Measurements from ENCODE around the gene ARHGAP15. TPM values are rescaled to one million over a fixed set of nuclear protein-coding genes. Genes with fewer than 3 reads are reported as not detected.

ARHGAP15 gene
- total and polyA plus RNA-seq, 4 donors = 3.8 to 17.9 (median 13.2) TPM

GRCh38 chr2:143251681-143252080 is 122.5 kb downstream of the ARHGAP15 start:
- 88% methylated on average over 2 of the region's 2 CpGs for WGBS
- H3K9ac ChIP-seq (ENCODE audit: low read depth in 1 of 2, low read length in 2 of 2) = no peak overlapping the region
- no peak overlapping the region for H3K27ac ChIP-seq (ENCODE audit: low read depth in 1 of 2, low read length in 2 of 2)
- no peaks in the 10 kb centered on the region for H3K36me3 ChIP-seq (ENCODE audit: control insufficient read depth in 4 of 4, insufficient read depth in 3 of 4, low read depth in 1 of 4, low read length in 3 of 4)
- no peaks in the 10 kb centered on the region for H3K4me1 ChIP-seq (ENCODE audit: control insufficient read depth in 4 of 4, insufficient read depth in 4 of 4, low read length in 3 of 4)
- H3K4me3 ChIP-seq (ENCODE audit: low read depth in 1 of 3, low read length in 3 of 3) = no peak overlapping the region
- DNase-seq (ENCODE audit: low spot score) = no peak
- no peak for TF ChIP-seq HNF4G (IDR thresholded peaks at IDR 0.05)
- no peaks in the 10 kb centered on the region for H3K9me3 ChIP-seq (ENCODE audit: control insufficient read depth in 4 of 4, low read length in 3 of 4)
- no peaks in the 10 kb centered on the region for H3K27me3 ChIP-seq (ENCODE audit: control insufficient read depth in 4 of 4, insufficient read depth in 4 of 4, low read length in 3 of 4)

DNA sequence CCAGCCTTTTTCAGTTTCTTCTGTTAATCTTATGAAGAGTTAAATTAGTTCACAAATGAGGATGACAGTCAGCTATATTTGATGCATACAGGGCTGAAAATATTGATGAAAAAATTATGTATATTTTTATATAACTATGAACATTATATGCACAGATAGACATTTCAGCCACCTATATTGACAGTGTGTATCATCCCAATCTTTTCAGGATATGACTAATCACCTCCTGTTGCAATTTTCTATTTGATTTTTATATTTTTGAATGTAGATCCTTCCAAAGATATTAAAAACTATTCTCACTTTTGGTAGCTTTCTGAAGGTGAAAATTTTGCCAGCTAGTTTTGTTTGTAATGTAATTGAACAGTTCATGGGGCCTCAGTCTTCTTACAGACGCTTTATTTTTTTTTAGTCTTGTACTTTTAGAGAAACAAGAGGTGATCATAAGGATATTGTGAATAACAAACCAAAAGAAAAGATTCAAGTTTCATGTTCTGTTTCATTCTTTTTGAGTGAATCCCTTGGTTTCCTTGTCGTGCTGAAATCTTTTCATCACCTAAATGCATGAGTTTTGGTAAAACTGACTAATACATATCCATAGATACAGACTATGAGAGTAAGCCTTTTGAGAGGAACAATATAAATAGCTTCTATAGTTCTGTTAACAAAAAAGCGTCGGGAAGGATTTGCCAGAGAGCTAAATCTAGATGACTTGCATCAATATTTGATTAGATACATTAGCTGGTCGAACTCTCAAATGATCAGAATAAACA is 123.1 kb downstream of the ARHGAP15 start:
- Histone ChIP-seq H3K4me1 (ENCODE audit: control insufficient read depth in 4 of 4, insufficient read depth in 4 of 4, low read length in 3 of 4) (no peaks in the 10 kb centered on the region), H3K27me3 (ENCODE audit: control insufficient read depth in 4 of 4, insufficient read depth in 4 of 4, low read length in 3 of 4) (no peaks in the 10 kb centered on the region), H3K9ac (ENCODE audit: low read depth in 1 of 2, low read length in 2 of 2) (no peak overlapping the region), H3K4me3 (ENCODE audit: low read depth in 1 of 3, low read length in 3 of 3) (no peak overlapping the region), H3K9me3 (ENCODE audit: control insufficient read depth in 4 of 4, low read length in 3 of 4) (no peaks in the 10 kb centered on the region), H3K27ac (ENCODE audit: low read depth in 1 of 2, low read length in 2 of 2) (no peak overlapping the region), H3K36me3 (ENCODE audit: control insufficient read depth in 4 of 4, insufficient read depth in 3 of 4, low read depth in 1 of 4, low read length in 3 of 4) (no peaks in the 10 kb centered on the region)
- TF ChIP-seq FOXA1 (IDR thresholded peaks at IDR 0.05) (no peak), NR2F2 (IDR thresholded peaks at IDR 0.05) (no peak), SP1 (IDR thresholded peaks at IDR 0.05) (no peak), ATF3 (IDR thresholded peaks at IDR 0.05) (no peak), RXRA (IDR thresholded peaks at IDR 0.05) (no peak), HNF4G (IDR thresholded peaks at IDR 0.05) (no peak), JUND (IDR thresholded peaks at IDR 0.05) (no peak), FOXA2 (IDR thresholded peaks at IDR 0.05) (no peak), HNF4A (conservative IDR thresholded peaks at IDR 0.05) (no peak), RAD21 (IDR thresholded peaks at IDR 0.05) (no peak), EGR1 (IDR thresholded peaks at IDR 0.05; ENCODE audit: low read depth in 2 of 2) (no peak), YY1 (IDR thresholded peaks at IDR 0.05) (no peak), TAF1 (conservative IDR thresholded peaks at IDR 0.05) (no peak), GABPA (IDR thresholded peaks at IDR 0.05 in 1 of 2, conservative IDR thresholded peaks at IDR 0.05 in 1 of 2) (no peak), REST (IDR thresholded peaks at IDR 0.05) (no peak)
- TF ChIP-seq, protein P1, sequence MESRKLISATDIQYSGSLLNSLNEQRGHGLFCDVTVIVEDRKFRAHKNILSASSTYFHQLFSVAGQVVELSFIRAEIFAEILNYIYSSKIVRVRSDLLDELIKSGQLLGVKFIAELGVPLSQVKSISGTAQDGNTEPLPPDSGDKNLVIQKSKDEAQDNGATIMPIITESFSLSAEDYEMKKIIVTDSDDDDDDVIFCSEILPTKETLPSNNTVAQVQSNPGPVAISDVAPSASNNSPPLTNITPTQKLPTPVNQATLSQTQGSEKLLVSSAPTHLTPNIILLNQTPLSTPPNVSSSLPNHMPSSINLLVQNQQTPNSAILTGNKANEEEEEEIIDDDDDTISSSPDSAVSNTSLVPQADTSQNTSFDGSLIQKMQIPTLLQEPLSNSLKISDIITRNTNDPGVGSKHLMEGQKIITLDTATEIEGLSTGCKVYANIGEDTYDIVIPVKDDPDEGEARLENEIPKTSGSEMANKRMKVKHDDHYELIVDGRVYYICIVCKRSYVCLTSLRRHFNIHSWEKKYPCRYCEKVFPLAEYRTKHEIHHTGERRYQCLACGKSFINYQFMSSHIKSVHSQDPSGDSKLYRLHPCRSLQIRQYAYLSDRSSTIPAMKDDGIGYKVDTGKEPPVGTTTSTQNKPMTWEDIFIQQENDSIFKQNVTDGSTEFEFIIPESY (IDR thresholded peaks at IDR 0.05) = no peak
- TF ChIP-seq, protein P2, sequence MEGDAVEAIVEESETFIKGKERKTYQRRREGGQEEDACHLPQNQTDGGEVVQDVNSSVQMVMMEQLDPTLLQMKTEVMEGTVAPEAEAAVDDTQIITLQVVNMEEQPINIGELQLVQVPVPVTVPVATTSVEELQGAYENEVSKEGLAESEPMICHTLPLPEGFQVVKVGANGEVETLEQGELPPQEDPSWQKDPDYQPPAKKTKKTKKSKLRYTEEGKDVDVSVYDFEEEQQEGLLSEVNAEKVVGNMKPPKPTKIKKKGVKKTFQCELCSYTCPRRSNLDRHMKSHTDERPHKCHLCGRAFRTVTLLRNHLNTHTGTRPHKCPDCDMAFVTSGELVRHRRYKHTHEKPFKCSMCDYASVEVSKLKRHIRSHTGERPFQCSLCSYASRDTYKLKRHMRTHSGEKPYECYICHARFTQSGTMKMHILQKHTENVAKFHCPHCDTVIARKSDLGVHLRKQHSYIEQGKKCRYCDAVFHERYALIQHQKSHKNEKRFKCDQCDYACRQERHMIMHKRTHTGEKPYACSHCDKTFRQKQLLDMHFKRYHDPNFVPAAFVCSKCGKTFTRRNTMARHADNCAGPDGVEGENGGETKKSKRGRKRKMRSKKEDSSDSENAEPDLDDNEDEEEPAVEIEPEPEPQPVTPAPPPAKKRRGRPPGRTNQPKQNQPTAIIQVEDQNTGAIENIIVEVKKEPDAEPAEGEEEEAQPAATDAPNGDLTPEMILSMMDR (IDR thresholded peaks at IDR 0.05; ENCODE audit: low read depth, low read length, missing input control) = no peak
- TF ChIP-seq, protein P3, sequence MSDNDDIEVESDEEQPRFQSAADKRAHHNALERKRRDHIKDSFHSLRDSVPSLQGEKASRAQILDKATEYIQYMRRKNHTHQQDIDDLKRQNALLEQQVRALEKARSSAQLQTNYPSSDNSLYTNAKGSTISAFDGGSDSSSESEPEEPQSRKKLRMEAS (IDR thresholded peaks at IDR 0.05) = no peak
- DNase-seq (ENCODE audit: low spot score) = no peak
- WGBS = 85% methylated on average over 5 of the region's 5 CpGs

Data from liver (tissue), 9 donors.